Body of pancreas (tissue), 4 donors: Measurements from ENCODE around the gene LRRC49.

ENCODE experiments used
- CTCF ChIP-seq, 7 experiments: fragments of 450-650 bp in 4 of 7; fragments of 200-600 bp in 3 of 7; sonication (generic) in 3 of 7; IDR thresholded peaks; one replicate each; pipeline ENCODE4 v1.5.1; 2016 to 2019; ENCODE audit warnings: antibody characterized with exemption in 7 of 7
- POLR2A ChIP-seq, 3 donors: fragments of 450-650 bp; IDR thresholded peaks; one replicate each; pipeline ENCODE4 v1.6.1; 2016; ENCODE audit warnings: antibody characterized with exemption in 3 of 3, mild to moderate bottlenecking in 2 of 3

GRCh38 chr15:70974004-70974832, 81.6 kb downstream of the LRRC49 start:
- TF ChIP-seq POLR2A (IDR thresholded peaks at IDR 0.05) (no peak), CTCF (IDR thresholded peaks at IDR 0.05) (peak in 5 of 7 experiments; percentile 9 to 35 (median 18))
